NT2/D1 (cell line): ENCODE measurements around the gene ABCB11.

Experiments used
- DNase-seq: peaks from one replicate; pipeline ENCODE4 v3.0.0-alpha.2; 2011; ENCODE audit warnings: low read depth, low spot score
- H3K27me3 ChIP-seq: 2 replicates; pipeline ENCODE4 v1.6.0; 2011; ENCODE audit warnings: mild to moderate bottlenecking; ENCODE audit not compliant: insufficient read length, insufficient read depth
- H3K36me3 ChIP-seq: 2 replicates; pipeline ENCODE4 v1.6.1; 2011; ENCODE audit warnings: mild to moderate bottlenecking, low read length, mixed read lengths; ENCODE audit not compliant: insufficient read depth, insufficient read length
- H3K4me1 ChIP-seq: 2 replicates; pipeline ENCODE4 v1.5.1; 2011; ENCODE audit not compliant: insufficient read depth, insufficient read length
- H3K4me3 ChIP-seq: 2 replicates; pipeline ENCODE4 v1.5.1; 2011; ENCODE audit warnings: low read depth; ENCODE audit not compliant: insufficient read length
- H3K9ac ChIP-seq: 2 replicates; pipeline ENCODE4 v1.6.0; 2011; ENCODE audit warnings: low read depth; ENCODE audit not compliant: insufficient read length
- H3K9me3 ChIP-seq: 2 replicates; pipeline ENCODE4 v1.5.1; 2011; ENCODE audit warnings: mild to moderate bottlenecking, low read length; ENCODE audit not compliant: insufficient read depth
- SUZ12 ChIP-seq: IDR thresholded peaks from 2 replicates; pipeline ENCODE4 v1.6.1; 2011; ENCODE audit not compliant: insufficient read length, insufficient read depth; ENCODE audit errors: extremely low read depth
- YY1 ChIP-seq: IDR thresholded peaks from 2 replicates; pipeline ENCODE4 v1.6.1; 2011; ENCODE audit not compliant: insufficient read length, insufficient read depth
- ZNF274 ChIP-seq: IDR thresholded peaks from 2 replicates; pipeline ENCODE4 v1.6.1; 2011; ENCODE audit warnings: mild to moderate bottlenecking, low read depth, low read length

The ABCB11 gene

DNA sequence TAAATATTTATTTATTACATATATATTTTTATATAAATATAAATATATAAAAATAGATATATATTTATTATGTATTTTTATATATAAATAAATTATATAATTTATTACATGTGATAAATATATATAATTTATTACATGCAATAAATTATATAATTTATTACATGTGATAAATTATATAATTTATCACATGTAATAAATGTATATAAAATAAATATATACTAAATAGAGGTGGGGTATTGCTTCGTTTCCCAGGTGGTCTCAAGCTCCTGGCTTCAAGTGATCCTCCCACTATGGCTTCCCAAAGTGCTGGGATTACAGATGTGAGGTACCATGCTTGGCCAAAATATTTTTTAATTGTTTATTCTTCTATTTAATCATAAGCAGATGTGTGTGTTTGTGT lies 133.7 kb downstream of the ABCB11 start:
- TF ChIP-seq ZNF274 (no peak), YY1 (no peak), SUZ12 (no peak)
- H3K9me3 ChIP-seq: no peaks in the 10 kb centered on the region
- no peak overlapping the region for H3K9ac ChIP-seq
- H3K27me3 ChIP-seq: no peaks in the 10 kb centered on the region
- H3K36me3 ChIP-seq: no peaks in the 10 kb centered on the region
- no peak for DNase-seq
- H3K4me3 ChIP-seq: no peak overlapping the region
- no peaks in the 10 kb centered on the region for H3K4me1 ChIP-seq

DNA sequence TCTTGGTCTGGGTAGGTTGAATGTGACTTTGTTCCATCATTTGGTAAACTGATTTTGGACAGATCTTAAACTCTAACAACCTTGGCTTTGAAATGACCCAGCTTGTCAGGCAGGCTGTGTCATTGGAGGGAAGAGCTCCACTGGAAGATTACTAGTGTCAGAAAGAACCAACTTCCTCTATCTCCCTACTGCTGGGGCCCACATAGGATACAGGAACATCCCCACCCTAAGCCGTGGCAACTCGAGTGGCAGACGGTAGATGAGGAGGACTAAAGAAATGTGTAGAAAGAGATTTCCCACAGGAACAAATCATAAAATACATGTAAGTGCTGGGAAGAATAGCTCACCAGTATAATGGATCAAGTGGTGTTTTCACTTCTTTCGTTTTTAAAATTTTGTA lies 134.3 kb downstream of the ABCB11 start:
- TF ChIP-seq ZNF274 (no peak), YY1 (no peak), SUZ12 (no peak)
- H3K4me3 ChIP-seq: no peak overlapping the region
- no peaks in the 10 kb centered on the region for H3K4me1 ChIP-seq
- no peak overlapping the region for H3K9ac ChIP-seq
- no peaks in the 10 kb centered on the region for H3K9me3 ChIP-seq
- H3K27me3 ChIP-seq: no peaks in the 10 kb centered on the region
- DNase-seq: no peak
- H3K36me3 ChIP-seq: no peaks in the 10 kb centered on the region

DNA sequence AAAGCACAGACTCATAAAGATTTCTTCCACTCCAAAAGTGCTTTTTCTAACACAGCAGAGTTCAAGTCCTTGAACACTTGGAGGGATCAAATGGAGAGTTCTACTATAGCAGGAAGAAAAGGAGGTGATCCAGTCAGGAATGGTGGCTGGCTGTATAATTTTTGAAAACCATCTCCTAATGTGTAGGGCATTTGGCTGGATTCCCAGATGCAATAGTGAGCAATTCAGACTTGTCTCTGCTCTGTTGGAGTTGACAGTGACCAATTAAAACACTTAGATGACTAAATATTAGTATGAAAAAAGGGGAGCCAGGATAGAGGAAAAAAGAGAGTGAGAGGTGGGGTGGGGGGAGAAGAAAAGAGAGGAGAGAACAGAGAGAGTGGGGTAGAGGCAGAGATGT lies 135.4 kb downstream of the ABCB11 start:
- Histone ChIP-seq H3K9ac (no peak overlapping the region), H3K27me3 (peaks cover 5% of the 10 kb centered on the region), H3K4me3 (no peak overlapping the region), H3K36me3 (no peaks in the 10 kb centered on the region), H3K4me1 (no peaks in the 10 kb centered on the region), H3K9me3 (no peaks in the 10 kb centered on the region)
- TF ChIP-seq ZNF274 (no peak), YY1 (no peak), SUZ12 (no peak)
- no peak for DNase-seq

DNA sequence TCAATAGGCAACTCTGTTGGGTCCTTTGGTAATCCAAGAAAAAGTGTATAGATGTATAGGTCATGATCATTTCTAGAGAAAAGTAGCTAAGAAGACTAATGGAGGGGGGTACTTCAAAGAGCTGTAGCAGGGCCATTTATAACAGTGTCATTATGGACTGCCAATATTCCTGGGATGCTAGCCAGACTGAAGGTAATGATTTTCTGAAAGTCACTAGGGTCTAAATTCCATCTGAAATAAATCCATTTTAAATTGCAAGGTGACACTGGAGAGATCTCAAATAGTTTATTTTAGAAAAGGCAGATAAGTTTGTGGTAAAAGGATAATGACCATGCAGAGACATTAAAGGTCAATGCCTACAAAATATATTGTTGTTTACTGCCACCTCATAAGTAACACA lies 136.4 kb downstream of the ABCB11 start:
- Histone ChIP-seq H3K9me3 (no peaks in the 10 kb centered on the region), H3K4me1 (no peaks in the 10 kb centered on the region), H3K36me3 (no peaks in the 10 kb centered on the region), H3K9ac (no peak overlapping the region), H3K27me3 (peaks cover 7% of the 10 kb centered on the region), H3K4me3 (no peak overlapping the region)
- DNase-seq: no peak
- TF ChIP-seq ZNF274 (no peak), YY1 (no peak), SUZ12 (no peak)

DNA sequence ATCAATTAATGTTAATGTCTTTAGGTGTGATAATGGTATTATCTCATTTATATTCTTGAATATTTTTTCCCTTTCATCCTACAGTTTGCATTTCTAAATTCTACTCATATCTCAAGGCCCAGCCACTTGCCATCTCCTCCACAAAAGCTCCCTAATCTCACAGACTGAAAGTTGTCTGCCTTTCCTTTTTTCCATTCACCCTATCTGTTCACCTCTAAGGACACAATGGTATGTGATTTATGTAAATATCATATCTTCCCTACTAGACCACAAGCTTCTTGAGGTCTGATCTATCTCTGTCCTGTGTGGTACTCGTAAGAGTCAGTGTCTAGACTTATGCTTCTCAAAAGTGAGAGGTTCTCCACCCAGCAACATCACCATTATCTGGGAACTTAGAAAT lies 137.0 kb downstream of the ABCB11 start:
- no peak overlapping the region for H3K9ac ChIP-seq
- no peaks in the 10 kb centered on the region for H3K9me3 ChIP-seq
- no peaks in the 10 kb centered on the region for H3K4me1 ChIP-seq
- H3K36me3 ChIP-seq: no peaks in the 10 kb centered on the region
- no peak for TF ChIP-seq SUZ12
- no peak for TF ChIP-seq ZNF274
- no peak for TF ChIP-seq YY1
- peaks cover 7% of the 10 kb centered on the region for H3K27me3 ChIP-seq
- DNase-seq: no peak
- H3K4me3 ChIP-seq: no peak overlapping the region

DNA sequence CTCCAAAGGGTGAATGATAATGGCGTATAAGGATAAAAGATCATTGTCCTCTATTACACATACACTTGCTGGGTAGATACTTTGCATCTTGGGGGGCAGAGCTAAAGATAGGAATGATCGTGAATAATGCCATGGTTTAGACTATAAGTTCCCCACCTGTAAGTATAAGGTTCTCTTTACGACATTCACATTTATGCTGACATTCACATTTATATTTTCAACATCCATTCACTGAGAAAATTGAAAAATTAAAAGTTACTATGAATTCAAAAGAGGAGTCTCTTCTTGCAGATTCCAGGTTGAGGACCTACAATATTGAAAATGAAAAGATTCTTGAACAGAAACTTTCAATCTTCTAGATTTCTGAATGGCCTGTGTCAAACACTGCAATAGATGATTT lies 138.8 kb downstream of the ABCB11 start:
- Histone ChIP-seq H3K4me3 (no peak overlapping the region), H3K9me3 (no peaks in the 10 kb centered on the region), H3K4me1 (no peaks in the 10 kb centered on the region), H3K9ac (no peak overlapping the region), H3K36me3 (peaks cover 14% of the 10 kb centered on the region), H3K27me3 (peaks cover 7% of the 10 kb centered on the region)
- TF ChIP-seq SUZ12 (no peak), YY1 (no peak), ZNF274 (no peak)
- DNase-seq: no peak

DNA sequence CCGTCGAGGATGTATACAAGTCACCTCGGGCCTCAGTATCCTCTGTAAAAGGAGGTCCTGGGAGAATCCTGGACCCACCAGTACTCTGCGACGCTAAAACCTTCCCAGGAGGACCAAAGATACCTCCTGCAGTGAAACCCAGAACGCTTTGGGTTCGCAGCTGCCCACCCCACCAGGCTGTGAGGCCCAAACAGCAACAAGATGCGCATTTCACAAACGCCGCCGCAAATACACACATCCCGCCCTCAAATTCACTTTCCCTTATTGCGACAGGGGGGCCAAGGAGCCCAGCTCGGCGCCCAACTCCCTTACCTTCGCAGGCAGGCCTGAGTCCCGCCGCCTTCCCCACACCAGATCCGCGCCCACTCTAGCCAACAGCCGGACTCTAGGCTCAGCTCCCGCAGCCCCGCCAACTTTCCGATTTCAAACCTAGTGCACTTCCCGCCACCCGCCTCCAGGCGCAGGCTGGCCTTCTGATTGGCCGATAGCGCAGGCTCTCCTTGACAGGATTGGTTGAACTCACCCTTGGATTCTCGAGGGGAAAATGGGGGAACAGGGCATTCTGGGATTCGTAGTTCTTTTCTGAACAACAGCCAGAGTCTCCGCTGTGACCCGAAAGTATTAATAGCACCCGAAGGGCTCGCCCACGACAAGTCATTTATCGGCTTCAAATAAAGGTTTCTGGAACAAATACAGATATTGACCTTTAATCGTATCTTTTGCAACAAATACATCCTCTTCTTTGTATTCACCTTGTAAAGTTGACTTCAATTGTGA lies 140.9 kb downstream of the ABCB11 start, which contains the start of gene SPC25:
TSS of gene SPC25 (minus strand) at position 425 of the 777 bp plus-strand sequence. CDS start 911 bp downstream, outside the sequence.
- H3K9me3 ChIP-seq: no peaks in the 10 kb centered on the region
- no peaks in the 10 kb centered on the region for H3K4me1 ChIP-seq
- DNase-seq: peak; percentile 92
- H3K9ac ChIP-seq: peak within 1 kb of the TSS; percentile 72
- H3K27me3 ChIP-seq: peaks cover 7% of the 10 kb centered on the region
- peaks cover 29% of the 10 kb centered on the region for H3K36me3 ChIP-seq
- peak within 1 kb of the TSS; percentile 55 for H3K4me3 ChIP-seq
- TF ChIP-seq YY1 (peak; percentile 51), SUZ12 (no peak)
